Astrocyte (in vitro differentiated cells and primary cell): ENCODE results near the gene RIPOR3. TPM values are rescaled to one million over a fixed set of nuclear protein-coding genes. Genes with fewer than 3 reads are reported as not detected.

Source experiments
- DNase-seq: peaks from one replicate; pipeline ENCODE4 v3.0.0-alpha.2; 2010; ENCODE audit warnings: low read depth
- FAIRE-seq: peaks from 2 replicates; lab custom pipeline; 2011; peaks lifted over from hg19 to GRCh38; lab: Jason Lieb, UNC
- H2AFZ ChIP-seq: 2 replicates; pipeline ENCODE4 v1.6.0; 2012; ENCODE audit warnings: low read depth, low read length, inconsistent platforms
- H3K27ac ChIP-seq: 2 replicates; pipeline ENCODE4 v1.5.1; 2011; ENCODE audit warnings: low read depth, low read length, inconsistent platforms
- H3K27me3 ChIP-seq: 2 replicates; pipeline ENCODE4 v1.6.0; 2011; ENCODE audit warnings: low read length, inconsistent platforms; ENCODE audit not compliant: insufficient read depth
- H3K36me3 ChIP-seq: 2 replicates; pipeline ENCODE4 v1.5.1; 2011; ENCODE audit warnings: low read length, inconsistent platforms; ENCODE audit not compliant: insufficient read depth
- H3K4me1 ChIP-seq: 2 replicates; pipeline ENCODE4 v1.5.1; 2011; ENCODE audit warnings: low read length, inconsistent platforms; ENCODE audit not compliant: insufficient read depth
- H3K4me2 ChIP-seq: 2 replicates; pipeline ENCODE4 v1.6.0; 2012; ENCODE audit warnings: low read length, inconsistent platforms
- H3K4me3 ChIP-seq: 2 replicates; pipeline ENCODE4 v1.5.1; 2011; ENCODE audit warnings: low read depth, mild to moderate bottlenecking, low read length, inconsistent platforms; ENCODE audit not compliant: insufficient read depth
- H3K79me2 ChIP-seq: 2 replicates; pipeline ENCODE4 v1.6.0; 2012; ENCODE audit warnings: mild to moderate bottlenecking, low read length, inconsistent platforms; ENCODE audit not compliant: insufficient read depth
- H3K9ac ChIP-seq: 2 replicates; pipeline ENCODE4 v1.6.0; 2012; ENCODE audit warnings: mild to moderate bottlenecking, low read length, inconsistent platforms
- H3K9me3 ChIP-seq: 2 replicates; pipeline ENCODE4 v1.5.1; 2012; ENCODE audit warnings: low read depth, mild to moderate bottlenecking, low read length, inconsistent platforms; ENCODE audit not compliant: insufficient read depth
- H4K20me1 ChIP-seq: 2 replicates; pipeline ENCODE4 v1.6.0; 2012; ENCODE audit warnings: low read length, inconsistent platforms; ENCODE audit not compliant: insufficient read depth
- H3K27ac Mint-ChIP-seq: one replicate; pipeline ENCODE4 v1.8.0; 2021; ENCODE audit warnings: mild to moderate bottlenecking, mixed read lengths; ENCODE audit not compliant: unreplicated experiment
- H3K27me3 Mint-ChIP-seq: one replicate; pipeline ENCODE4 v1.8.0; 2021; ENCODE audit warnings: low read depth, mixed read lengths; ENCODE audit not compliant: unreplicated experiment
- H3K36me3 Mint-ChIP-seq: one replicate; pipeline ENCODE4 v1.8.0; 2021; ENCODE audit warnings: low read depth, mixed read lengths; ENCODE audit not compliant: unreplicated experiment
- H3K4me1 Mint-ChIP-seq: one replicate; pipeline ENCODE4 v1.8.0; 2021; ENCODE audit warnings: low read depth, mixed read lengths; ENCODE audit not compliant: unreplicated experiment
- H3K4me3 Mint-ChIP-seq: one replicate; pipeline ENCODE4 v1.8.0; 2021; ENCODE audit warnings: mild to moderate bottlenecking, moderate library complexity, mixed read lengths; ENCODE audit not compliant: unreplicated experiment
- H3K9me3 Mint-ChIP-seq: one replicate; pipeline ENCODE4 v1.8.0; 2021; ENCODE audit warnings: mild to moderate bottlenecking, mixed read lengths; ENCODE audit not compliant: unreplicated experiment
- EZH2 ChIP-seq: IDR thresholded peaks from 2 replicates; pipeline ENCODE4 v1.6.1; 2012; ENCODE audit warnings: mild to moderate bottlenecking, low read length, inconsistent platforms; ENCODE audit not compliant: insufficient read depth
- total RNA-seq: library from RNA; stranded (reverse); gene quantifications from 2 replicates; pipeline ENCODE4 v1.2.1, GENCODE V29; 2021
- TF ChIP-seq, protein P1 (sequence below): IDR thresholded peaks from 2 replicates; pipeline ENCODE4 v1.5.1; 2011; ENCODE audit warnings: low read depth, mild to moderate bottlenecking, inconsistent platforms, low read length, moderate library complexity; ENCODE audit not compliant: insufficient read depth

Gene RIPOR3
- total RNA-seq, 1 donor from 2014 or later = 0.39 TPM

DNA sequence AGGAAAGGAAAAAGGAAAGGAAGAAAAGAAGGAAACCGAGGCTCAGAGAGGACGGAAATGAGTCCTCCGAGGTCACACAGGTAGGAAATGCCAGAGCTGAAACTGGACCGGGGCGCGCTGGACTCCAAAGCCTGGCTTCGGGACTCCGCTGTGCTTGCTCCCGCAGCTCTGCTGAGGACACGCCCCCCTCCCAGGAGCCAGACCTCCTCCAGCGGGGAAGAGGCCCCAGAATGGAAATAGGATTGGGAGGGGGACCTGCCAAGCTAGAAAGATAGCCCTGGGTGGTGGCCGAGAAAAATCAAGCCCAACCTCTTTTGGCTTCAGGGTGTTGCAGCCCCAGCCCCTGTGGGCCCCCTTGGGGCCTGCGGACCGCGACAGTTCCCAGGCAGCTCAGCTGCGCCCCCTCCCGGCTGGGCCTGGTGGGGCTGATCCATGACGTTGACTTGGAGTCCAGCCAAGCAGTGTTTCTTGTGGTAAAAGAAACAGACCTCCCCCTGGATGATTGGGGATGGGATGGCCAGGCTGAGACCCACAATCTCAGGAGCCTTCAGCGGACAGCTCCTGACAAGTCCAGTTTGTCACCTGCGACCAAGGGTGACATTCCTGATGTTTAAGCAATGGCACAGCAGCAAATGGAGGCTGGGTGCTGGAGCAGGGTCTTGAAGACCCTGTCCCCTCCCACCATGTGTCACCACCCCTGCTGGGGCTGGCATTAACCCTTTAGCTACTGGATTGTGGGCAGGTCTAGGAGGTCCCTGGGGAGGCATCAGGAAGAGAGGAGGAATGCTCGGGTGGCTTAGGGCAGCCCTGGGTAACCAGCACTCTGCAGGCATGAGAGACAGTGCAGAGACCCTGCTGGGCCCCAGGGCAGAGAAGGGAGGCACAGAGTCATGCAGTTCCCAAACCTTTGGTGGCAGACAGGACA, 55.4 kb downstream of the RIPOR3 start:
- FAIRE-seq = no peak
- Histone ChIP-seq H3K27ac (no peak overlapping the region), H3K27me3 (no peaks in the 10 kb centered on the region), H3K4me3 (no peak overlapping the region), H2AFZ (peak overlapping the region; percentile 29), H4K20me1 (no peaks in the 10 kb centered on the region), H3K9ac (no peak overlapping the region), H3K9me3 (no peaks in the 10 kb centered on the region), H3K36me3 (no peaks in the 10 kb centered on the region), H3K79me2 (no peaks in the 10 kb centered on the region), H3K4me2 (peak overlapping the region; percentile 46), H3K4me1 (peaks cover 27% of the 10 kb centered on the region)
- H3K4me1 Mint-ChIP-seq = peaks cover 10% of the 10 kb centered on the region
- H3K27me3 Mint-ChIP-seq = peaks cover 23% of the 10 kb centered on the region
- TF ChIP-seq, protein P1, sequence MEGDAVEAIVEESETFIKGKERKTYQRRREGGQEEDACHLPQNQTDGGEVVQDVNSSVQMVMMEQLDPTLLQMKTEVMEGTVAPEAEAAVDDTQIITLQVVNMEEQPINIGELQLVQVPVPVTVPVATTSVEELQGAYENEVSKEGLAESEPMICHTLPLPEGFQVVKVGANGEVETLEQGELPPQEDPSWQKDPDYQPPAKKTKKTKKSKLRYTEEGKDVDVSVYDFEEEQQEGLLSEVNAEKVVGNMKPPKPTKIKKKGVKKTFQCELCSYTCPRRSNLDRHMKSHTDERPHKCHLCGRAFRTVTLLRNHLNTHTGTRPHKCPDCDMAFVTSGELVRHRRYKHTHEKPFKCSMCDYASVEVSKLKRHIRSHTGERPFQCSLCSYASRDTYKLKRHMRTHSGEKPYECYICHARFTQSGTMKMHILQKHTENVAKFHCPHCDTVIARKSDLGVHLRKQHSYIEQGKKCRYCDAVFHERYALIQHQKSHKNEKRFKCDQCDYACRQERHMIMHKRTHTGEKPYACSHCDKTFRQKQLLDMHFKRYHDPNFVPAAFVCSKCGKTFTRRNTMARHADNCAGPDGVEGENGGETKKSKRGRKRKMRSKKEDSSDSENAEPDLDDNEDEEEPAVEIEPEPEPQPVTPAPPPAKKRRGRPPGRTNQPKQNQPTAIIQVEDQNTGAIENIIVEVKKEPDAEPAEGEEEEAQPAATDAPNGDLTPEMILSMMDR = peak; percentile 68
- TF ChIP-seq EZH2 = no peak
- no peaks in the 10 kb centered on the region for H3K36me3 Mint-ChIP-seq
- no peak for DNase-seq
- H3K4me3 Mint-ChIP-seq = no peak overlapping the region
- H3K9me3 Mint-ChIP-seq = no peaks in the 10 kb centered on the region
- H3K27ac Mint-ChIP-seq = no peak overlapping the region

DNA sequence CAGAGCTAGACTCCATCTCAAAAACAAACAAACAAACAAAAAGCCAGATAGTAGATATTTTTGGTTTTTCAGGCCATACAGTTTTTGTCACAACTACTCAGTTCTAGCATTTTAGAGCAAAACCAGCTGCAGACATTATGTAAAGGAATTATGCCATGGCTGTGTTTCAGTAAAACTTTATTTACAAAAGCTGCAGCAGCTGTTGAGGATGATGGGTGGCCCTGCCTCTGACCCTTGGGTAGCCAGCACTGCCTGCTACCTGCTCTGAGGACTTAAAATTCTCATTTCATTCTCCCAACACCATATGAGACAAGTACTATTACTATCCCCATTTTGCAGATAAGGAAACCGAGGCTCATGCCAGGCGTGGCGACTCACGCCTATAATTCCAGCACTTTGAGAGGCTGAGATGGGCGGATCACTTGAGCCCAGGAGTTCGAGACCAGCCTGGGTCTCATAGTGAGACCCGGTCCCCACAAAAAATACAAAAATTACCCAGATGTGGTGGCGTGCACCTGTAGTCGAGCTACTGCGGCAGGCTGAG, 56.3 kb downstream of the RIPOR3 start:
- Histone ChIP-seq H2AFZ (no peak overlapping the region), H3K27ac (no peak overlapping the region), H3K4me3 (no peak overlapping the region), H3K4me2 (no peak overlapping the region), H3K27me3 (no peaks in the 10 kb centered on the region), H3K36me3 (no peaks in the 10 kb centered on the region), H3K79me2 (no peaks in the 10 kb centered on the region), H3K9me3 (no peaks in the 10 kb centered on the region), H4K20me1 (no peaks in the 10 kb centered on the region), H3K9ac (no peak overlapping the region), H3K4me1 (peaks cover 27% of the 10 kb centered on the region)
- FAIRE-seq = no peak
- H3K27ac Mint-ChIP-seq = no peak overlapping the region
- peaks cover 10% of the 10 kb centered on the region for H3K4me1 Mint-ChIP-seq
- no peak for TF ChIP-seq EZH2
- TF ChIP-seq, protein P1 = no peak
- H3K36me3 Mint-ChIP-seq = no peaks in the 10 kb centered on the region
- H3K27me3 Mint-ChIP-seq = peaks cover 21% of the 10 kb centered on the region
- DNase-seq = no peak
- no peaks in the 10 kb centered on the region for H3K9me3 Mint-ChIP-seq
- peak overlapping the region; percentile 25 for H3K4me3 Mint-ChIP-seq
